Left lung (tissue), 10 donors: ENCODE measurements around the gene DOK7. TPM values are rescaled to one million over a fixed set of nuclear protein-coding genes. Genes with fewer than 3 reads are reported as not detected.

Source experiments
- ATAC-seq: fragments of 200-7000 bp; cut with Tn5 transposase; one replicate; pipeline ENCODE4 v1.9.1; 2020; ENCODE audit warnings: moderate library complexity
- DNase-seq, 4 donors: peaks; one replicate each; pipeline ENCODE4 v3.0.0-alpha.2; 2013 to 2020
- H3K27ac ChIP-seq, 2 donors: fragments of 200-600 bp; sonication (generic) in 1 of 2; one replicate each; pipeline versions ENCODE4 v1.5.0 to v1.8.0; 2020 to 2021
- H3K27me3 ChIP-seq, 2 donors: fragments of 200-600 bp; sonication (generic) in 1 of 2; one replicate each; pipeline versions ENCODE4 v1.5.0 to v1.8.0; 2020 to 2021
- H3K36me3 ChIP-seq, 2 donors: fragments of 200-600 bp; sonication (generic) in 1 of 2; one replicate each; pipeline versions ENCODE4 v1.5.0 to v1.8.0; 2020 to 2021
- H3K4me1 ChIP-seq, 2 donors: fragments of 200-600 bp; one replicate each; pipeline ENCODE4 v1.8.0; 2021
- H3K4me3 ChIP-seq, 2 donors: fragments of 200-600 bp; sonication (generic) in 1 of 2; one replicate each; pipeline versions ENCODE4 v1.5.0 to v1.8.0; 2020 to 2021; ENCODE audit warnings: mild to moderate bottlenecking in 1 of 2
- H3K9me3 ChIP-seq, 2 donors: fragments of 200-600 bp; sonication (generic) in 1 of 2; one replicate each; pipeline versions ENCODE4 v1.5.0 to v1.8.0; 2020 to 2021
- intact Hi-C, 2 donors: fragments of 100-400 bp; cut with DNase I; formaldehyde crosslinking; loops; one replicate each; pipeline versions ENCODE4 v1.11.2 to v1.14.2; 2022
- polyA plus RNA-seq, 6 donors: library from polyadenylated mRNA; unstranded; fragments of 120-200 nt; gene quantifications; one replicate each; pipeline ENCODE4 v1.2.1, GENCODE V29; 2013; ENCODE audit not compliant: insufficient read length in 6 of 6
- total RNA-seq, 2 donors: library from RNA; stranded (reverse); fragmentation: NEBNext Ultra II Directional; extraction: Animal tissue kit (Norgen Biotek cat#: 25700); gene quantifications; one replicate each; pipeline ENCODE4 v1.2.1, GENCODE V29; 2021
- TF ChIP-seq, protein P1 (sequence below), 2 donors: fragments of 200-600 bp; sonication (generic) in 1 of 2; IDR thresholded peaks; one replicate each; pipeline versions ENCODE4 v1.5.0 to v1.8.0; 2021; ENCODE audit warnings: antibody characterized with exemption in 2 of 2
- donor health status: DM: no; HTN: yes; CAD: no.
- donor health status: DM: no; HTN: no; CAD: no.

The DOK7 gene
- total and polyA plus RNA-seq, 8 donors, result 0.28 to 6.3 (median 1.2) TPM

- DNase-seq, result peak in 1 of 4 donors; percentile 76
- Histone ChIP-seq H3K4me1 (peaks cover 2 to 5% of the 10 kb centered on the region in 2 donors), H3K27me3 (peaks cover 0 to 24% of the 10 kb centered on the region in 2 donors), H3K9me3 (no peaks in the 10 kb centered on the region), H3K27ac (no peak within 1 kb of the TSS), H3K4me3 (no peak within 1 kb of the TSS), H3K36me3 (no peaks in the 10 kb centered on the region)
- intact Hi-C loops, result loop anchor here in 1 of 2 donors (2.0 to 10.0 kb wide), 2 partner anchors 95 to 247 kb away; no protein-coding TSS in a partner anchor
- TF ChIP-seq, protein P1, sequence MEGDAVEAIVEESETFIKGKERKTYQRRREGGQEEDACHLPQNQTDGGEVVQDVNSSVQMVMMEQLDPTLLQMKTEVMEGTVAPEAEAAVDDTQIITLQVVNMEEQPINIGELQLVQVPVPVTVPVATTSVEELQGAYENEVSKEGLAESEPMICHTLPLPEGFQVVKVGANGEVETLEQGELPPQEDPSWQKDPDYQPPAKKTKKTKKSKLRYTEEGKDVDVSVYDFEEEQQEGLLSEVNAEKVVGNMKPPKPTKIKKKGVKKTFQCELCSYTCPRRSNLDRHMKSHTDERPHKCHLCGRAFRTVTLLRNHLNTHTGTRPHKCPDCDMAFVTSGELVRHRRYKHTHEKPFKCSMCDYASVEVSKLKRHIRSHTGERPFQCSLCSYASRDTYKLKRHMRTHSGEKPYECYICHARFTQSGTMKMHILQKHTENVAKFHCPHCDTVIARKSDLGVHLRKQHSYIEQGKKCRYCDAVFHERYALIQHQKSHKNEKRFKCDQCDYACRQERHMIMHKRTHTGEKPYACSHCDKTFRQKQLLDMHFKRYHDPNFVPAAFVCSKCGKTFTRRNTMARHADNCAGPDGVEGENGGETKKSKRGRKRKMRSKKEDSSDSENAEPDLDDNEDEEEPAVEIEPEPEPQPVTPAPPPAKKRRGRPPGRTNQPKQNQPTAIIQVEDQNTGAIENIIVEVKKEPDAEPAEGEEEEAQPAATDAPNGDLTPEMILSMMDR (IDR thresholded peaks at IDR 0.05), result no peak
- ATAC-seq, result no peak
Measured at GRCh38 chr4:3441501-3442459, 21.3 kb upstream of the DOK7 start, which contains the start of gene HGFAC. Gene HGFAC (plus strand): TSS chr4:3441968. CDS start chr4:3442002, 34 bp downstream.

GRCh38 chr4:3442460-3442958 is 20.6 kb upstream of the DOK7 start:
- Histone ChIP-seq H3K4me1 (no peaks in the 10 kb centered on the region), H3K36me3 (no peaks in the 10 kb centered on the region), H3K4me3 (no peak overlapping the region), H3K27ac (no peak overlapping the region), H3K27me3 (peaks cover 0 to 24% of the 10 kb centered on the region in 2 donors), H3K9me3 (no peaks in the 10 kb centered on the region)
- no peak for ATAC-seq
- DNase-seq, result no peak
- intact Hi-C loops, result loop anchor here in 1 of 2 donors (2.0 to 10.0 kb wide), 2 partner anchors 96 to 248 kb away; no protein-coding TSS in a partner anchor
- TF ChIP-seq, protein P1 (IDR thresholded peaks at IDR 0.05), result no peak

DNA sequence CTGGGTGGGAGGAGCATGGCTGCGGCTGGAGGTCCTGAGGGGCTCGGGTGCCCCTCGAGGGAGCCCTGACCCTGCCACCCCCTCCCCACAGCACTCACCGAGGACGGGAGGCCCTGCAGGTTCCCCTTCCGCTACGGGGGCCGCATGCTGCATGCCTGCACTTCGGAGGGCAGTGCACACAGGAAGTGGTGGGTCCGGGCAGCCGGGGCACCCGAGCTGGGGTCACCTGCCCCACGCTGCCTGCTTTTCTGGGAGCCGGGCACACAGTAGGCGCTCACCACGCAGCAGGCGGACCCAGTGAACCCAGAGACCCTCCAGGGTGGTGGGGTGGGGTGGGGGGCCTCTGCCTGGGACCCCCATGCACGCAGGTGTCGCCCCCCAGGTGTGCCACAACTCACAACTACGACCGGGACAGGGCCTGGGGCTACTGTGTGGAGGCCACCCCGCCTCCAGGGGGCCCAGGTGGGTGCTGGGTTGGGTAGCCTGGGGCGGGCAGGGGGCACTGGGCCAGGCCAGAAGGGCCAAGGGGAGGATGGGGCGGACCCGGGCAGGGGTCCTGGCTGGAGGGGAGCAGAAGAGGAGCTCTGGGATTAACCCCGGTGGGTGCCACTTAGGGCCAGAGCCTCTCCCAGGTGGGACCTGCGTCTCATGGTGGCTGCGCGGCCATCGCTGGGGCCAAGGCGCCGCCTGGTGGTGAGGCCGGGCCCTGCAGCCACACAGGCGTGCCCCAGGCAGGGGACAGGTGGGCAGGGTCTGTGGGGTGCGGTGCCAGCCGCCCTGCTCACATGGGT is 20.0 kb upstream of the DOK7 start:
- H3K27ac ChIP-seq, result no peak overlapping the region
- no peaks in the 10 kb centered on the region for H3K9me3 ChIP-seq
- peaks cover 0 to 24% of the 10 kb centered on the region in 2 donors for H3K27me3 ChIP-seq
- no peaks in the 10 kb centered on the region for H3K4me1 ChIP-seq
- H3K4me3 ChIP-seq, result no peak overlapping the region
- ATAC-seq, result peak; percentile 78
- peak in 3 of 4 donors; percentile 14 to 89 (median 34) for DNase-seq
- H3K36me3 ChIP-seq, result no peaks in the 10 kb centered on the region
- intact Hi-C loops, result loop anchor here in 1 of 2 donors (2.0 to 10.0 kb wide), 2 partner anchors 96 to 248 kb away; no protein-coding TSS in a partner anchor
- TF ChIP-seq, protein P1 (IDR thresholded peaks at IDR 0.05), result peak; percentile 98 to 99

DNA sequence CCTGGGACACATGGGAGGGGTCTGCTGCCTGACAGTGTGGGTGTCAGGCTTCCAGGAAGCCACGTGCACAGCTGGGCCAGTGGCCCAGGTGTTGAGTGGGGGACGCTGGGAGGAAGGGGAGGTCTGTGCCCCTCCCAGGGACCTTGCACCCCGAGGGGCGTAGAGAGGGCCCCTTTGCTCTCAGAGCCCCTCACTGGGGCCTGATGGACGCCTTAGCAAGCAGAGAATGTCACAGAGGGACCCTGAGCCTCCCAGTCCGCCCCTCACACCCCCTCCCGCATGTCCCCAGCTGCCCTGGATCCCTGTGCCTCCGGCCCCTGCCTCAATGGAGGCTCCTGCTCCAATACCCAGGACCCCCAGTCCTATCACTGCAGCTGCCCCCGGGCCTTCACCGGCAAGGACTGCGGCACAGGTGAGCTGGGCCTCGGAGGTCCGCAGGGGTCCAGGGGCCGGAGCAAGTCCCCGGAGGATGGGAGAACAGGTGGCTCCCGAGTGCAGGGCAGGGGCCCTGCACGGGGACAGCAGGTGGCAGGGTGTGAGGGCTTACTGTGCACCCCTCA is 19.3 kb upstream of the DOK7 start:
- Histone ChIP-seq H3K27me3 (peaks cover 0 to 24% of the 10 kb centered on the region in 2 donors), H3K9me3 (no peaks in the 10 kb centered on the region), H3K4me1 (no peaks in the 10 kb centered on the region), H3K27ac (no peak overlapping the region), H3K4me3 (no peak overlapping the region), H3K36me3 (no peaks in the 10 kb centered on the region)
- ATAC-seq (no peak), DNase-seq (peak in 1 of 4 donors; percentile 76)
- TF ChIP-seq, protein P1 (IDR thresholded peaks at IDR 0.05), result peak in 1 of 2 donors; percentile 47
- intact Hi-C loops, result loop anchor here in 1 of 2 donors (2.0 to 10.0 kb wide), 2 partner anchors 97 to 249 kb away; no protein-coding TSS in a partner anchor
